ENCODE data around the gene PPP1R17.

PPP1R17 gene

GRCh38 chr7:31705377-31705776 lies 18.4 kb downstream of the PPP1R17 start:
- DNase-seq, result no peak

- no peak for DNase-seq
Measured at GRCh38 chr7:31707089-31707488, 20.1 kb downstream of the PPP1R17 start.

GRCh38 chr7:31710171-31710570 lies 23.2 kb downstream of the PPP1R17 start:
- no peak for DNase-seq

- DNase-seq, result no peak
Measured at GRCh38 chr7:31716355-31716754, 29.3 kb downstream of the PPP1R17 start.

GRCh38 chr7:31720366-31720765 lies 33.4 kb downstream of the PPP1R17 start:
- DNase-seq, result no peak

- DNase-seq, result no peak
Measured at GRCh38 chr7:31724696-31725095, 37.7 kb downstream of the PPP1R17 start.

GRCh38 chr7:31729195-31729804 lies 42.3 kb downstream of the PPP1R17 start:
- DNase-seq, result no peak

GRCh38 chr7:31734456-31734855 lies 47.4 kb downstream of the PPP1R17 start:
- no peak for DNase-seq

GRCh38 chr7:31735991-31736982 lies 49.3 kb downstream of the PPP1R17 start:
- DNase-seq, result peak; percentile 37

- no peak for DNase-seq
Measured at GRCh38 chr7:31741852-31742251, 54.8 kb downstream of the PPP1R17 start.

- DNase-seq, result peak; percentile 59
Measured at GRCh38 chr7:31744294-31744874, 57.4 kb downstream of the PPP1R17 start.

- DNase-seq, result no peak
Measured at GRCh38 chr7:31747553-31747952, 60.5 kb downstream of the PPP1R17 start.

GRCh38 chr7:31748084-31748483 lies 61.1 kb downstream of the PPP1R17 start:
- DNase-seq, result no peak

GRCh38 chr7:31751726-31752125 lies 64.7 kb downstream of the PPP1R17 start:
- DNase-seq, result no peak

Measured in activated CD4-positive, alpha-beta T cell treated with anti-CD3 and anti-CD28 coated beads for 48 hours (primary cell).